ENCODE results near the gene NANOS2.
"Not testable (repeated sequence)": the region's sequence is repeated elsewhere in the genome, so short reads cannot be mapped to it uniquely, and the experiment has no call there.

The NANOS2 gene

GRCh38 chr19:45873219-45873772 is 41.3 kb downstream of the NANOS2 start:
- H4K8ac ChIP-seq (ENCODE audit: low read length) = no peak overlapping the region

GRCh38 chr19:45872095-45872919 is 42.3 kb downstream of the NANOS2 start:
- WGBS = 92% methylated on average over 29 of the region's 34 CpGs

More at GRCh38 chr19:45873219-45873772, 41.3 kb downstream of the NANOS2 start:
- Histone ChIP-seq H3K79me1 (replicated peaks; ENCODE audit: low read length, poor library complexity, severe bottlenecking) (no peaks in the 10 kb centered on the region), H3K36me3 (ENCODE audit: control insufficient read depth in 1 of 2, insufficient read depth in 2 of 2, low read depth in 1 of 2, low read length in 2 of 2) (no peaks in the 10 kb centered on the region), H2BK12ac (ENCODE audit: low read length in 2 of 2) (no peak overlapping the region), H2AFZ (ENCODE audit: low read depth, low read length) (no peak overlapping the region), H4K91ac (ENCODE audit: low read length) (no peak overlapping the region), H3K23ac (ENCODE audit: low read length in 2 of 2) (no peak overlapping the region), H3K9me3 (ENCODE audit: control insufficient read depth, low read length) (no peaks in the 10 kb centered on the region), H2BK120ac (ENCODE audit: low read depth, low read length) (no peak overlapping the region), H3K4me2 (ENCODE audit: low read length, poor library complexity, severe bottlenecking) (no peak overlapping the region), H2AK5ac (ENCODE audit: low read length, severe bottlenecking) (no peak overlapping the region), H3K27ac (ENCODE audit: low read length, poor library complexity, severe bottlenecking) (no peak overlapping the region), H3K18ac (ENCODE audit: low read depth in 1 of 2, low read length in 2 of 2) (no peak overlapping the region), H3K4me3 (ENCODE audit: insufficient read depth in 1 of 2, low read depth in 1 of 2, low read length in 2 of 2) (no peak overlapping the region), H3K27me3 (ENCODE audit: control insufficient read depth in 1 of 2, insufficient read depth in 1 of 2, low read length in 2 of 2) (peaks cover 0 to 41% of the 10 kb centered on the region in 2 experiments), H2BK15ac (ENCODE audit: low read depth, poor library complexity, severe bottlenecking) (no peak overlapping the region), H3K4me1 (ENCODE audit: control insufficient read depth, insufficient read depth, low read depth, low read length) (peaks cover 16% of the 10 kb centered on the region), H3K14ac (ENCODE audit: low read length in 2 of 2) (no peak overlapping the region), H3K4ac (ENCODE audit: low read depth in 1 of 2, low read length in 2 of 2) (no peak overlapping the region), H2BK5ac (ENCODE audit: low read depth, low read length, poor library complexity, severe bottlenecking) (no peak overlapping the region), H3K9ac (ENCODE audit: low read length) (no peak overlapping the region)
- DNase-seq = no peak
- 96% methylated on average over 6 of the region's 7 CpGs for WGBS

GRCh38 chr19:45870798-45871197 is 43.8 kb downstream of the NANOS2 start:
- Histone ChIP-seq H3K4ac (ENCODE audit: low read depth in 1 of 2, low read length in 2 of 2) (no peak overlapping the region), H3K4me3 (ENCODE audit: insufficient read depth in 1 of 2, low read depth in 1 of 2, low read length in 2 of 2) (no peak overlapping the region), H3K23ac (ENCODE audit: low read length in 2 of 2) (no peak overlapping the region), H3K9me3 (ENCODE audit: control insufficient read depth, low read length) (no peaks in the 10 kb centered on the region), H3K18ac (ENCODE audit: low read depth in 1 of 2, low read length in 2 of 2) (no peak overlapping the region), H3K36me3 (ENCODE audit: control insufficient read depth in 1 of 2, insufficient read depth in 2 of 2, low read depth in 1 of 2, low read length in 2 of 2) (no peaks in the 10 kb centered on the region), H3K4me1 (ENCODE audit: control insufficient read depth, insufficient read depth, low read depth, low read length) (no peaks in the 10 kb centered on the region), H2BK15ac (ENCODE audit: low read depth, poor library complexity, severe bottlenecking) (no peak overlapping the region), H3K79me1 (replicated peaks; ENCODE audit: low read length, poor library complexity, severe bottlenecking) (no peaks in the 10 kb centered on the region), H3K27me3 (ENCODE audit: control insufficient read depth in 1 of 2, insufficient read depth in 1 of 2, low read length in 2 of 2) (peaks cover 12 to 41% of the 10 kb centered on the region in 2 experiments), H2AFZ (ENCODE audit: low read depth, low read length) (no peak overlapping the region), H2AK5ac (ENCODE audit: low read length, severe bottlenecking) (no peak overlapping the region), H3K9ac (ENCODE audit: low read length) (no peak overlapping the region), H4K8ac (ENCODE audit: low read length) (no peak overlapping the region), H3K27ac (ENCODE audit: low read length, poor library complexity, severe bottlenecking) (no peak overlapping the region), H2BK12ac (ENCODE audit: low read length in 2 of 2) (no peak overlapping the region), H3K4me2 (ENCODE audit: low read length, poor library complexity, severe bottlenecking) (no peak overlapping the region), H4K91ac (ENCODE audit: low read length) (no peak overlapping the region), H2BK120ac (ENCODE audit: low read depth, low read length) (no peak overlapping the region), H3K14ac (ENCODE audit: low read length in 2 of 2) (no peak overlapping the region), H2BK5ac (ENCODE audit: low read depth, low read length, poor library complexity, severe bottlenecking) (no peak overlapping the region)
- DNase-seq = no peak
- WGBS = 91% methylated on average over 4 of the region's 5 CpGs

More at GRCh38 chr19:45872095-45872919, 42.3 kb downstream of the NANOS2 start:
- Histone ChIP-seq H3K4me2 (ENCODE audit: low read length, poor library complexity, severe bottlenecking) (no peak overlapping the region), H3K9ac (ENCODE audit: low read length) (no peak overlapping the region), H3K36me3 (ENCODE audit: control insufficient read depth in 1 of 2, insufficient read depth in 2 of 2, low read depth in 1 of 2, low read length in 2 of 2) (no peaks in the 10 kb centered on the region), H2AK5ac (ENCODE audit: low read length, severe bottlenecking) (no peak overlapping the region), H2AFZ (ENCODE audit: low read depth, low read length) (no peak overlapping the region), H4K91ac (ENCODE audit: low read length) (no peak overlapping the region), H4K8ac (ENCODE audit: low read length) (no peak overlapping the region), H2BK120ac (ENCODE audit: low read depth, low read length) (no peak overlapping the region), H2BK5ac (ENCODE audit: low read depth, low read length, poor library complexity, severe bottlenecking) (no peak overlapping the region), H3K14ac (ENCODE audit: low read length in 2 of 2) (no peak overlapping the region), H3K4me1 (ENCODE audit: control insufficient read depth, insufficient read depth, low read depth, low read length) (peaks cover 11% of the 10 kb centered on the region), H3K4ac (ENCODE audit: low read depth in 1 of 2, low read length in 2 of 2) (no peak overlapping the region), H3K27me3 (ENCODE audit: control insufficient read depth in 1 of 2, insufficient read depth in 1 of 2, low read length in 2 of 2) (peaks cover 0 to 36% of the 10 kb centered on the region in 2 experiments), H3K79me1 (replicated peaks; ENCODE audit: low read length, poor library complexity, severe bottlenecking) (no peaks in the 10 kb centered on the region), H3K4me3 (ENCODE audit: insufficient read depth in 1 of 2, low read depth in 1 of 2, low read length in 2 of 2) (no peak overlapping the region), H2BK12ac (ENCODE audit: low read length in 2 of 2) (no peak overlapping the region), H3K27ac (ENCODE audit: low read length, poor library complexity, severe bottlenecking) (no peak overlapping the region), H2BK15ac (ENCODE audit: low read depth, poor library complexity, severe bottlenecking) (no peak overlapping the region), H3K23ac (ENCODE audit: low read length in 2 of 2) (no peak overlapping the region), H3K9me3 (ENCODE audit: control insufficient read depth, low read length) (no peaks in the 10 kb centered on the region), H3K18ac (ENCODE audit: low read depth in 1 of 2, low read length in 2 of 2) (no peak overlapping the region)
- no peak for DNase-seq

- H4K91ac ChIP-seq (ENCODE audit: low read length) = not testable (repeated sequence)
Observed at GRCh38 chr19:45867241-45867640, 47.3 kb downstream of the NANOS2 start.

More at GRCh38 chr19:45867241-45867640, 47.3 kb downstream of the NANOS2 start:
- not testable (repeated sequence) for H3K9ac ChIP-seq (ENCODE audit: low read length); H3K14ac ChIP-seq (ENCODE audit: low read length in 2 of 2); H3K4me3 ChIP-seq (ENCODE audit: insufficient read depth in 1 of 2, low read depth in 1 of 2, low read length in 2 of 2); H4K8ac ChIP-seq (ENCODE audit: low read length); H2BK5ac ChIP-seq (ENCODE audit: low read depth, low read length, poor library complexity, severe bottlenecking); H2AK5ac ChIP-seq (ENCODE audit: low read length, severe bottlenecking); H3K18ac ChIP-seq (ENCODE audit: low read depth in 1 of 2, low read length in 2 of 2); H3K4me2 ChIP-seq (ENCODE audit: low read length, poor library complexity, severe bottlenecking); DNase-seq; H3K4ac ChIP-seq (ENCODE audit: low read depth in 1 of 2, low read length in 2 of 2); H2BK15ac ChIP-seq (ENCODE audit: low read depth, poor library complexity, severe bottlenecking); H3K9me3 ChIP-seq (ENCODE audit: control insufficient read depth, low read length); H3K23ac ChIP-seq (ENCODE audit: low read length in 2 of 2); H2AFZ ChIP-seq (ENCODE audit: low read depth, low read length); H2BK12ac ChIP-seq (ENCODE audit: low read length in 2 of 2); H3K36me3 ChIP-seq (ENCODE audit: control insufficient read depth in 1 of 2, insufficient read depth in 2 of 2, low read depth in 1 of 2, low read length in 2 of 2); H2BK120ac ChIP-seq (ENCODE audit: low read depth, low read length); H3K79me1 ChIP-seq (replicated peaks; ENCODE audit: low read length, poor library complexity, severe bottlenecking); H3K27ac ChIP-seq (ENCODE audit: low read length, poor library complexity, severe bottlenecking); H3K4me1 ChIP-seq (ENCODE audit: control insufficient read depth, insufficient read depth, low read depth, low read length)
- peaks cover 33 to 46% of the 10 kb centered on the region in 2 experiments for H3K27me3 ChIP-seq (ENCODE audit: control insufficient read depth in 1 of 2, insufficient read depth in 1 of 2, low read length in 2 of 2)
- 87% methylated on average over 4 of the region's 4 CpGs for WGBS
